ENCODE results near the gene ATAD3A.
"Not testable (repeated sequence)": the region's sequence is repeated elsewhere in the genome, so short reads cannot be mapped to it uniquely, and the experiment has no call there.

DNA sequence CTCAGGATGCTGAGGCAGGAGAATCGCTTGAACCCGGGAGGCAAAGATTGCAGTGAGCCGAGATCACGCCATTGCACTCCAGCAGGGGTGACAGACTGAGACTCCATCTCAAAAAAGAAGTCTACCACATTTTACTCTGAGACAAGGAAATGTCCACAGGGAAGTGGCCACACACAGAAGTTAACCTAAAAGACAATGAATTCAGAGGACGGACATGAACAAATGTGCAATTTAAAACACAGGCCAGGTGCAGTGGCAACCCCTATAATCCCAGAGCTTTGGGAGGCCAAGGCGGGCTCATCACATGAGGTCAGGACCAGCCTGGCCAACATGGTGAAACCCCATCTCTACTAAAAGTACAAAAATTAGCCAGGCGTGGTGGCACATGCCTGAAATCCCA lies 45.7 kb downstream of the ATAD3A start:
- TF ChIP-seq POLR2A (IDR thresholded peaks at IDR 0.05) = not testable (repeated sequence)
- TF ChIP-seq, protein P1, sequence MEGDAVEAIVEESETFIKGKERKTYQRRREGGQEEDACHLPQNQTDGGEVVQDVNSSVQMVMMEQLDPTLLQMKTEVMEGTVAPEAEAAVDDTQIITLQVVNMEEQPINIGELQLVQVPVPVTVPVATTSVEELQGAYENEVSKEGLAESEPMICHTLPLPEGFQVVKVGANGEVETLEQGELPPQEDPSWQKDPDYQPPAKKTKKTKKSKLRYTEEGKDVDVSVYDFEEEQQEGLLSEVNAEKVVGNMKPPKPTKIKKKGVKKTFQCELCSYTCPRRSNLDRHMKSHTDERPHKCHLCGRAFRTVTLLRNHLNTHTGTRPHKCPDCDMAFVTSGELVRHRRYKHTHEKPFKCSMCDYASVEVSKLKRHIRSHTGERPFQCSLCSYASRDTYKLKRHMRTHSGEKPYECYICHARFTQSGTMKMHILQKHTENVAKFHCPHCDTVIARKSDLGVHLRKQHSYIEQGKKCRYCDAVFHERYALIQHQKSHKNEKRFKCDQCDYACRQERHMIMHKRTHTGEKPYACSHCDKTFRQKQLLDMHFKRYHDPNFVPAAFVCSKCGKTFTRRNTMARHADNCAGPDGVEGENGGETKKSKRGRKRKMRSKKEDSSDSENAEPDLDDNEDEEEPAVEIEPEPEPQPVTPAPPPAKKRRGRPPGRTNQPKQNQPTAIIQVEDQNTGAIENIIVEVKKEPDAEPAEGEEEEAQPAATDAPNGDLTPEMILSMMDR (IDR thresholded peaks at IDR 0.05) = not testable (repeated sequence)

Data from Peyer's patch (tissue), 4 donors.